NOMO-1 treated with dmso at 0.1 percent for 144 hours (cell line): Measurements from ENCODE around the gene PNPLA2.
A peak's percentile ranks its signal among the peaks of the same experiment; 100 is the strongest.

ENCODE experiments used
- DNase-seq: peaks from one replicate; lab custom pipeline; 2025; ENCODE audit not compliant: unreplicated experiment; lab: John Stamatoyannopoulos, UW

PNPLA2 gene

GRCh38 chr11:829176-829846 is 10.6 kb downstream of the PNPLA2 start:
- DNase-seq, result no peak

- no peak for DNase-seq
Measured at GRCh38 chr11:829847-830294, 11.2 kb downstream of the PNPLA2 start.

- peak; percentile 46 for DNase-seq
Measured at GRCh38 chr11:830295-831117, 11.8 kb downstream of the PNPLA2 start.

- no peak for DNase-seq
Measured at GRCh38 chr11:831118-831864, 12.6 kb downstream of the PNPLA2 start.

- DNase-seq, result no peak
Measured at GRCh38 chr11:831961-832528, 13.3 kb downstream of the PNPLA2 start.

GRCh38 chr11:832529-833113 is 13.9 kb downstream of the PNPLA2 start, which contains the start of gene CD151:
CD151 (plus strand) TSS chr11:832952; CDS start chr11:836070, 3,118 bp downstream.
- peak; percentile 26 for DNase-seq

- DNase-seq, result no peak
Measured at GRCh38 chr11:833114-833791, 14.5 kb downstream of the PNPLA2 start.

GRCh38 chr11:833849-834311 is 15.2 kb downstream of the PNPLA2 start:
- no peak for DNase-seq

GRCh38 chr11:834371-835316 is 15.9 kb downstream of the PNPLA2 start:
- no peak for DNase-seq

- DNase-seq, result no peak
Measured at GRCh38 chr11:836274-836673, 17.6 kb downstream of the PNPLA2 start.

GRCh38 chr11:836700-837099 is 18.0 kb downstream of the PNPLA2 start:
- DNase-seq, result no peak

GRCh38 chr11:837189-837989 is 18.7 kb downstream of the PNPLA2 start:
- DNase-seq, result no peak

- DNase-seq, result no peak
Measured at GRCh38 chr11:837990-838307, 19.2 kb downstream of the PNPLA2 start.

- DNase-seq, result no peak
Measured at GRCh38 chr11:838441-839279, 19.9 kb downstream of the PNPLA2 start.

- DNase-seq, result no peak
Measured at GRCh38 chr11:839280-839623, 20.5 kb downstream of the PNPLA2 start.

GRCh38 chr11:839875-840617 is 21.3 kb downstream of the PNPLA2 start:
- no peak for DNase-seq

GRCh38 chr11:841981-842369 is 23.3 kb downstream of the PNPLA2 start:
- no peak for DNase-seq
